ENCODE measurements around the gene C1QTNF2. TPM values are rescaled to one million over a fixed set of nuclear protein-coding genes. Genes with fewer than 3 reads are reported as not detected.

The C1QTNF2 gene
- total and polyA plus RNA-seq, 4 donors = 0.17 to 0.37 (median 0.23) TPM

- Histone ChIP-seq H3K4me1 (ENCODE audit: control insufficient read depth in 4 of 4, insufficient read depth in 4 of 4, low read length in 3 of 4) (no peaks in the 10 kb centered on the region), H3K27me3 (ENCODE audit: control insufficient read depth in 4 of 4, insufficient read depth in 4 of 4, low read length in 3 of 4) (no peaks in the 10 kb centered on the region), H3K36me3 (ENCODE audit: control insufficient read depth in 4 of 4, insufficient read depth in 3 of 4, low read depth in 1 of 4, low read length in 3 of 4) (no peaks in the 10 kb centered on the region), H3K27ac (ENCODE audit: low read depth in 1 of 2, low read length in 2 of 2) (no peak overlapping the region), H3K9me3 (ENCODE audit: control insufficient read depth in 4 of 4, low read length in 3 of 4) (no peaks in the 10 kb centered on the region), H3K9ac (ENCODE audit: low read depth in 1 of 2, low read length in 2 of 2) (no peak overlapping the region), H3K4me3 (ENCODE audit: low read depth in 1 of 3, low read length in 3 of 3) (no peak overlapping the region)
- no peak for DNase-seq (ENCODE audit: low spot score)
- WGBS = 84% methylated on average over 13 of the region's 13 CpGs
- no peak for TF ChIP-seq FOXA2 (IDR thresholded peaks at IDR 0.05)
- no peak for TF ChIP-seq NR2F2 (IDR thresholded peaks at IDR 0.05)
- no peak for TF ChIP-seq HNF4G (IDR thresholded peaks at IDR 0.05)
Observed at GRCh38 chr5:160363660-160364395, 6.6 kb downstream of the C1QTNF2 start.

- no peak overlapping the region for H3K27ac ChIP-seq (ENCODE audit: low read depth in 1 of 2, low read length in 2 of 2)
- no peak for DNase-seq (ENCODE audit: low spot score)
Observed at GRCh38 chr5:160363211-160363610, 7.2 kb downstream of the C1QTNF2 start.

More at GRCh38 chr5:160363211-160363610, 7.2 kb downstream of the C1QTNF2 start:
- TF ChIP-seq HNF4A (conservative IDR thresholded peaks at IDR 0.05) (no peak), RAD21 (IDR thresholded peaks at IDR 0.05) (no peak), YY1 (IDR thresholded peaks at IDR 0.05) (no peak), GABPA (IDR thresholded peaks at IDR 0.05 in 1 of 2, conservative IDR thresholded peaks at IDR 0.05 in 1 of 2) (no peak), JUND (IDR thresholded peaks at IDR 0.05) (no peak), FOXA1 (IDR thresholded peaks at IDR 0.05) (no peak), SP1 (IDR thresholded peaks at IDR 0.05) (no peak), NR2F2 (IDR thresholded peaks at IDR 0.05) (no peak), REST (IDR thresholded peaks at IDR 0.05) (no peak), ZBTB33 (IDR thresholded peaks at IDR 0.05) (no peak), FOXA2 (IDR thresholded peaks at IDR 0.05) (no peak)
- H3K4me3 ChIP-seq (ENCODE audit: low read depth in 1 of 3, low read length in 3 of 3) = no peak overlapping the region
- H3K27me3 ChIP-seq (ENCODE audit: control insufficient read depth in 4 of 4, insufficient read depth in 4 of 4, low read length in 3 of 4) = no peaks in the 10 kb centered on the region
- no peak overlapping the region for H3K9ac ChIP-seq (ENCODE audit: low read depth in 1 of 2, low read length in 2 of 2)
- 81% methylated on average over 3 of the region's 3 CpGs for WGBS
- no peaks in the 10 kb centered on the region for H3K4me1 ChIP-seq (ENCODE audit: control insufficient read depth in 4 of 4, insufficient read depth in 4 of 4, low read length in 3 of 4)
- H3K36me3 ChIP-seq (ENCODE audit: control insufficient read depth in 4 of 4, insufficient read depth in 3 of 4, low read depth in 1 of 4, low read length in 3 of 4) = no peaks in the 10 kb centered on the region
- no peaks in the 10 kb centered on the region for H3K9me3 ChIP-seq (ENCODE audit: control insufficient read depth in 4 of 4, low read length in 3 of 4)
